Neural cell (in vitro differentiated cells): Measurements from ENCODE around the gene KDM1B. TPM values are rescaled to one million over a fixed set of nuclear protein-coding genes. Genes with fewer than 3 reads are reported as not detected.

Source experiments
- H2AFZ ChIP-seq: fragments of 200-600, 300-800 bp; sonication (generic), shearing (Covaris generic); 2 replicates; pipeline ENCODE4 v1.6.0; 2014; ENCODE audit warnings: low read depth, mild to moderate bottlenecking, antibody characterized with exemption, low read length, moderate library complexity
- H3F3A ChIP-seq: fragments of 200-600 bp; shearing (Covaris generic); 2 replicates; pipeline ENCODE4 v1.6.1; 2016; ENCODE audit warnings: mild to moderate bottlenecking, moderate library complexity, mixed read lengths, antibody characterized with exemption, low read length; ENCODE audit not compliant: insufficient read depth, poor library complexity, severe bottlenecking
- H3K27ac ChIP-seq: fragments of 200-600, 300-800 bp; sonication (generic), shearing (Covaris generic); 2 replicates; pipeline ENCODE4 v1.5.1; 2014; ENCODE audit warnings: mild to moderate bottlenecking, low read length, moderate library complexity
- H3K27me3 ChIP-seq: fragments of 300-800, 200-600 bp; sonication (generic), shearing (Covaris generic); 2 replicates; pipeline ENCODE4 v1.6.0; 2014; ENCODE audit warnings: mild to moderate bottlenecking, low read depth, low read length, moderate library complexity; ENCODE audit not compliant: insufficient read depth
- H3K36me3 ChIP-seq: fragments of 300-800, 200-600 bp; sonication (generic), shearing (Covaris generic); 2 replicates; pipeline ENCODE4 v1.5.1; 2014; ENCODE audit warnings: mild to moderate bottlenecking, antibody characterized with exemption, low read length, moderate library complexity; ENCODE audit not compliant: insufficient read depth
- H3K4me2 ChIP-seq: fragments of 300-800, 200-600 bp; sonication (generic), shearing (Covaris generic); 2 replicates; pipeline ENCODE4 v1.6.0; 2014; ENCODE audit warnings: mild to moderate bottlenecking, low read length
- H3K4me3 ChIP-seq: fragments of 300-800, 200-600 bp; sonication (generic), shearing (Covaris generic); 2 replicates; pipeline ENCODE4 v1.5.1; 2014; ENCODE audit warnings: mild to moderate bottlenecking, low read length, moderate library complexity
- H3K79me2 ChIP-seq: fragments of 200-600 bp; shearing (Covaris generic); replicated peaks from 2 replicates; pipeline ENCODE4 v1.6.0; 2014; ENCODE audit warnings: mild to moderate bottlenecking, low read length, moderate library complexity; ENCODE audit not compliant: insufficient read depth
- H3K9ac ChIP-seq: fragments of 300-800, 200-600 bp; sonication (generic), shearing (Covaris generic); 2 replicates; pipeline ENCODE4 v1.6.1; 2016; ENCODE audit warnings: mild to moderate bottlenecking, low read length, mixed read lengths
- H3K9me2 ChIP-seq: fragments of 200-600 bp; shearing (Covaris generic); 2 replicates; pipeline ENCODE4 v1.6.1; 2016; ENCODE audit warnings: mild to moderate bottlenecking, low read length, mixed read lengths; ENCODE audit not compliant: insufficient read depth
- H3K9me3 ChIP-seq: fragments of 200-600, 300-800 bp; sonication (generic), shearing (Covaris generic); 2 replicates; pipeline ENCODE4 v1.6.1; 2016; ENCODE audit warnings: mild to moderate bottlenecking, mixed run types, low read length, moderate library complexity, mixed read lengths
- H4K20me1 ChIP-seq: fragments of 200-600 bp; shearing (Covaris generic); 2 replicates; pipeline ENCODE4 v1.6.1; 2016; ENCODE audit warnings: mild to moderate bottlenecking, mixed run types; ENCODE audit not compliant: insufficient read depth
- EP300 ChIP-seq: fragments of 450-650 bp; conservative IDR thresholded peaks from 2 replicates; pipeline ENCODE4 v1.6.1; 2014; ENCODE audit warnings: antibody characterized with exemption, mild to moderate bottlenecking, moderate library complexity; ENCODE audit not compliant: poor library complexity, severe bottlenecking
- EZH2 ChIP-seq: fragments of 200-600, 300-800 bp; shearing (Covaris generic), sonication (generic); IDR thresholded peaks from 2 replicates; pipeline ENCODE4 v1.6.1; 2014; ENCODE audit warnings: antibody characterized with exemption, low read length, borderline replicate concordance, mild to moderate bottlenecking; ENCODE audit not compliant: insufficient read depth, poor library complexity, severe bottlenecking
- MXI1 ChIP-seq: fragments of 450-650 bp; conservative IDR thresholded peaks from 2 replicates; pipeline ENCODE4 v1.6.1; 2014; ENCODE audit warnings: antibody characterized with exemption, mild to moderate bottlenecking; ENCODE audit not compliant: poor library complexity, severe bottlenecking
- POLR2AphosphoS5 ChIP-seq: IDR thresholded peaks from 2 replicates; pipeline ENCODE4 v1.6.1; 2012
- RAD21 ChIP-seq: fragments of 450-650 bp; conservative IDR thresholded peaks from 2 replicates; pipeline ENCODE4 v1.6.1; 2014; ENCODE audit warnings: antibody characterized with exemption, mild to moderate bottlenecking, moderate library complexity
- SMC3 ChIP-seq: fragments of 450-650 bp; conservative IDR thresholded peaks from 2 replicates; pipeline ENCODE4 v1.6.1; 2014; ENCODE audit warnings: antibody characterized with exemption, mild to moderate bottlenecking, moderate library complexity; ENCODE audit not compliant: poor library complexity
- TAF1 ChIP-seq: IDR thresholded peaks from 2 replicates; pipeline ENCODE4 v1.6.1; 2012; ENCODE audit warnings: low read depth
- polyA plus RNA-seq: library from polyadenylated mRNA; depleted of rRNA; stranded (reverse); fragments of >200 nt; gene quantifications from 2 replicates; pipeline ENCODE4 v1.2.3, GENCODE V29; 2014
- TF ChIP-seq, protein P1 (sequence below): fragments of 450-650 bp; IDR thresholded peaks from 2 replicates; pipeline ENCODE4 v1.5.1; 2014; ENCODE audit warnings: antibody characterized with exemption, mild to moderate bottlenecking, moderate library complexity; ENCODE audit not compliant: poor library complexity, severe bottlenecking
- TF ChIP-seq, protein P2 (sequence below): IDR thresholded peaks from 2 replicates; pipeline ENCODE4 v1.6.1; 2012; ENCODE audit warnings: borderline replicate concordance

Gene KDM1B
- polyA plus RNA-seq, 1 donor from 2014 or later, result 24.5 TPM

DNA sequence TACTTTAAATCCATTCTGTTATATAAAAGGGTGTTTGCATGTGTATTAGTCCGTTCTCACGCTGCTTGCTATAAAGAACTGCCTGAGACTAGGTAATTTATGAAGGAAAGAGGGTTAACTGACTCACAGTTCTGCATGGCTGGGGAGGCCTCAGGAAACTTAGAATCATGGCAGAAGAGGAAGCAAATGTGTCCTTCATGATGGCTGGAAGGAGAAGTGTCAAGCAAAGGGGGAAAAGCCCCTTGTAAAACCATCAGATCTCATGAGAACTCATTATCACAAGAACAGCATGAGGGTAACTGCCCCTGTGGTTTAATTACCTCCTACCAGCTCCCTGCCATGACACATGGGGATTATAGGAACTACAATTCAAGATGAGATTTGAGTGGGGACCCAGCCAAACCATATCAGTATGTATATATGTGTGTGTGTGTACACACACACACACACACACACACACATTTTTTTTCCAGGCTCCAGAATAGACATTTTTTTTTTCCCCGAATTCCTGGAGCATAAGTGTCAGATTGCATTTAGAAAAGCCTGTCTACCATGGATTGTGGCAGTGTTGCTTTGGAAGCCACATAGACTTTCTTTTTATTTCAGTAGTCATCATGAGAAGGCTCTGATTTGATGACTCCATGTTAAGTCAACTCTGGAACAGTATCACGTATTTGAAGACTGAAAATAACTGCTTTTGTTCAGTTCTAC, 31.5 kb downstream of the KDM1B start:
- no peaks in the 10 kb centered on the region for H3F3A ChIP-seq
- H3K27ac ChIP-seq, result no peak overlapping the region
- TF ChIP-seq RAD21 (no peak), POLR2AphosphoS5 (no peak), EP300 (no peak), MXI1 (no peak), TAF1 (no peak), SMC3 (no peak), EZH2 (no peak)
- TF ChIP-seq, protein P1, sequence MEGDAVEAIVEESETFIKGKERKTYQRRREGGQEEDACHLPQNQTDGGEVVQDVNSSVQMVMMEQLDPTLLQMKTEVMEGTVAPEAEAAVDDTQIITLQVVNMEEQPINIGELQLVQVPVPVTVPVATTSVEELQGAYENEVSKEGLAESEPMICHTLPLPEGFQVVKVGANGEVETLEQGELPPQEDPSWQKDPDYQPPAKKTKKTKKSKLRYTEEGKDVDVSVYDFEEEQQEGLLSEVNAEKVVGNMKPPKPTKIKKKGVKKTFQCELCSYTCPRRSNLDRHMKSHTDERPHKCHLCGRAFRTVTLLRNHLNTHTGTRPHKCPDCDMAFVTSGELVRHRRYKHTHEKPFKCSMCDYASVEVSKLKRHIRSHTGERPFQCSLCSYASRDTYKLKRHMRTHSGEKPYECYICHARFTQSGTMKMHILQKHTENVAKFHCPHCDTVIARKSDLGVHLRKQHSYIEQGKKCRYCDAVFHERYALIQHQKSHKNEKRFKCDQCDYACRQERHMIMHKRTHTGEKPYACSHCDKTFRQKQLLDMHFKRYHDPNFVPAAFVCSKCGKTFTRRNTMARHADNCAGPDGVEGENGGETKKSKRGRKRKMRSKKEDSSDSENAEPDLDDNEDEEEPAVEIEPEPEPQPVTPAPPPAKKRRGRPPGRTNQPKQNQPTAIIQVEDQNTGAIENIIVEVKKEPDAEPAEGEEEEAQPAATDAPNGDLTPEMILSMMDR, result no peak
- TF ChIP-seq, protein P2, sequence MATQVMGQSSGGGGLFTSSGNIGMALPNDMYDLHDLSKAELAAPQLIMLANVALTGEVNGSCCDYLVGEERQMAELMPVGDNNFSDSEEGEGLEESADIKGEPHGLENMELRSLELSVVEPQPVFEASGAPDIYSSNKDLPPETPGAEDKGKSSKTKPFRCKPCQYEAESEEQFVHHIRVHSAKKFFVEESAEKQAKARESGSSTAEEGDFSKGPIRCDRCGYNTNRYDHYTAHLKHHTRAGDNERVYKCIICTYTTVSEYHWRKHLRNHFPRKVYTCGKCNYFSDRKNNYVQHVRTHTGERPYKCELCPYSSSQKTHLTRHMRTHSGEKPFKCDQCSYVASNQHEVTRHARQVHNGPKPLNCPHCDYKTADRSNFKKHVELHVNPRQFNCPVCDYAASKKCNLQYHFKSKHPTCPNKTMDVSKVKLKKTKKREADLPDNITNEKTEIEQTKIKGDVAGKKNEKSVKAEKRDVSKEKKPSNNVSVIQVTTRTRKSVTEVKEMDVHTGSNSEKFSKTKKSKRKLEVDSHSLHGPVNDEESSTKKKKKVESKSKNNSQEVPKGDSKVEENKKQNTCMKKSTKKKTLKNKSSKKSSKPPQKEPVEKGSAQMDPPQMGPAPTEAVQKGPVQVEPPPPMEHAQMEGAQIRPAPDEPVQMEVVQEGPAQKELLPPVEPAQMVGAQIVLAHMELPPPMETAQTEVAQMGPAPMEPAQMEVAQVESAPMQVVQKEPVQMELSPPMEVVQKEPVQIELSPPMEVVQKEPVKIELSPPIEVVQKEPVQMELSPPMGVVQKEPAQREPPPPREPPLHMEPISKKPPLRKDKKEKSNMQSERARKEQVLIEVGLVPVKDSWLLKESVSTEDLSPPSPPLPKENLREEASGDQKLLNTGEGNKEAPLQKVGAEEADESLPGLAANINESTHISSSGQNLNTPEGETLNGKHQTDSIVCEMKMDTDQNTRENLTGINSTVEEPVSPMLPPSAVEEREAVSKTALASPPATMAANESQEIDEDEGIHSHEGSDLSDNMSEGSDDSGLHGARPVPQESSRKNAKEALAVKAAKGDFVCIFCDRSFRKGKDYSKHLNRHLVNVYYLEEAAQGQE, result no peak
- no peak overlapping the region for H2AFZ ChIP-seq
- H3K79me2 ChIP-seq, result no peaks in the 10 kb centered on the region
- H3K9me2 ChIP-seq, result no peaks in the 10 kb centered on the region
- H3K27me3 ChIP-seq, result no peaks in the 10 kb centered on the region
- H3K4me3 ChIP-seq, result no peak overlapping the region
- no peak overlapping the region for H3K4me2 ChIP-seq
- H3K9ac ChIP-seq, result no peak overlapping the region
- no peaks in the 10 kb centered on the region for H4K20me1 ChIP-seq
- H3K36me3 ChIP-seq, result no peaks in the 10 kb centered on the region
- no peaks in the 10 kb centered on the region for H3K9me3 ChIP-seq

DNA sequence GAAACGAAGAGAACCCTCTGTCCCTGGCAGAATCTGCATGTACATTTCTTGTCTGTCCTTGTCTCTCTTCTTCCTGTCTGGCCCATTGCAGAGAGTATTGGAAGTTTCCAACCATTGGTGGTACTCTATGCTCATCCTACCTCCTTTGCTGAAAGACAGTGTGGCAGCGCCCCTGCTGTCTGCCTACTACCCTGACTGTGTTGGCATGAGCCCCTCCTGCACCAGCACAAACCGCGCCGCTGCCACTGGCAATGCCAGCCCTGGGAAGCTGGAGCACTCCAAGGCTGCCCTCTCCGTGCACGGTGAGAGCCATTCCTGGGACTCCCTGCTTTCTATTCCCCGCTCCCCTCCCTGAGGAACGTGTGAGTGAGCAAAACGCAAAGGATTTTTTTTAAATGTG, 32.5 kb downstream of the KDM1B start:
- H3K4me2 ChIP-seq, result no peak overlapping the region
- TF ChIP-seq EZH2 (no peak), RAD21 (no peak), EP300 (no peak), MXI1 (no peak), SMC3 (no peak), TAF1 (no peak), POLR2AphosphoS5 (no peak)
- TF ChIP-seq, protein P2, result no peak
- TF ChIP-seq, protein P1, result no peak
- no peaks in the 10 kb centered on the region for H3K9me2 ChIP-seq
- no peak overlapping the region for H3K27ac ChIP-seq
- no peaks in the 10 kb centered on the region for H4K20me1 ChIP-seq
- no peaks in the 10 kb centered on the region for H3K36me3 ChIP-seq
- no peak overlapping the region for H3K9ac ChIP-seq
- no peaks in the 10 kb centered on the region for H3K9me3 ChIP-seq
- no peak overlapping the region for H3K4me3 ChIP-seq
- H3F3A ChIP-seq, result no peaks in the 10 kb centered on the region
- H3K27me3 ChIP-seq, result no peaks in the 10 kb centered on the region
- H2AFZ ChIP-seq, result no peak overlapping the region
- H3K79me2 ChIP-seq, result no peaks in the 10 kb centered on the region
